Measurements from ENCODE around the gene ARV1.
"Not testable (repeated sequence)": the region's sequence is repeated elsewhere in the genome, so short reads cannot be mapped to it uniquely, and the experiment has no call there.

DNA sequence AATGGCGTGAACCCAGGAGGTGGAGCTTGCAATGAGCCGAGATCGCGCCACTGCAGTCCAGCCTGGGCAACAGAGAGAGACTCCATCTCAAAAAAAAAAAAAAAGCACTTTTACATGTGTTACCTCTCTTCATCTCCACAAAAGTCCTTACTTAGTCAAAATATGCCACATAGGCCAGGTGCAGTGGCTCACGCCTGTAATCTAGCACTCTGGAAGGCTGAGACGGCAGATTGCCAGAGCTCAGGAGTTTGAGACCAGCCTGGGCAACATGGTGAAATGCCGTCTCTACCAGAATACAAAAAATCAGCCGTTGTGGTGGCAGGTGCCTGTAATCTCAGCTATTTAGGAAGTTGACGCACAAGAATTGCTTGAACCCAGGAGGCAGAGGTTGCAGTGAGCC, 69.5 kb downstream of the ARV1 start:
- TF ChIP-seq BHLHE40 (IDR thresholded peaks at IDR 0.05; ENCODE audit: borderline replicate concordance); NFRKB (IDR thresholded peaks at IDR 0.05); PKNOX1 (IDR thresholded peaks at IDR 0.05); ZNF384 (IDR thresholded peaks at IDR 0.05); FOXK2 (IDR thresholded peaks at IDR 0.05); SP1 (IDR thresholded peaks at IDR 0.05); SUZ12 (IDR thresholded peaks at IDR 0.05); ELF4 (IDR thresholded peaks at IDR 0.05); HDGF (IDR thresholded peaks at IDR 0.05; ENCODE audit: borderline replicate concordance); TARDBP (IDR thresholded peaks at IDR 0.05); FOXM1 (IDR thresholded peaks at IDR 0.05; ENCODE audit: borderline replicate concordance): not testable (repeated sequence)

Measured in HEK293T (cell line).